Fibroblast of peridontal ligament (primary cell): ENCODE results near the gene TUBGCP6.
A peak's percentile ranks its signal among the peaks of the same experiment; 100 is the strongest.

Source experiments
- DNase-seq: peaks from one replicate; pipeline ENCODE4 v3.0.0-alpha.2; 2010; ENCODE audit errors: extremely low read depth

Gene TUBGCP6

GRCh38 chr22:50264104-50264745 lies 19.4 kb upstream of the TUBGCP6 start:
- no peak for DNase-seq

- no peak for DNase-seq
Observed at GRCh38 chr22:50262973-50263617, 18.3 kb upstream of the TUBGCP6 start.

GRCh38 chr22:50262460-50262911 lies 17.7 kb upstream of the TUBGCP6 start:
- DNase-seq: no peak

GRCh38 chr22:50261615-50262459 lies 17.0 kb upstream of the TUBGCP6 start, which contains the start of gene MAPK12:
Gene MAPK12, minus strand, starts transcription at chr22:50261683. Its CDS starts 174 bp downstream, at chr22:50261509.
- DNase-seq: no peak

GRCh38 chr22:50260801-50261614 lies 16.2 kb upstream of the TUBGCP6 start:
- peak; percentile 58 for DNase-seq

- no peak for DNase-seq
Observed at GRCh38 chr22:50260434-50260800, 15.6 kb upstream of the TUBGCP6 start.

- no peak for DNase-seq
Observed at GRCh38 chr22:50259302-50259701, 14.5 kb upstream of the TUBGCP6 start.

- DNase-seq: no peak
Observed at GRCh38 chr22:50258361-50259292, 13.8 kb upstream of the TUBGCP6 start.

- no peak for DNase-seq
Observed at GRCh38 chr22:50257451-50258360, 12.9 kb upstream of the TUBGCP6 start.

GRCh38 chr22:50257041-50257440 lies 12.2 kb upstream of the TUBGCP6 start:
- no peak for DNase-seq

GRCh38 chr22:50256258-50256862 lies 11.5 kb upstream of the TUBGCP6 start:
- no peak for DNase-seq

GRCh38 chr22:50255607-50256006 lies 10.8 kb upstream of the TUBGCP6 start:
- no peak for DNase-seq

GRCh38 chr22:50255099-50255498 lies 10.3 kb upstream of the TUBGCP6 start:
- no peak for DNase-seq

- no peak for DNase-seq
Observed at GRCh38 chr22:50253941-50254340, 9.1 kb upstream of the TUBGCP6 start.

- DNase-seq: no peak
Observed at GRCh38 chr22:50253046-50253915, 8.5 kb upstream of the TUBGCP6 start.

GRCh38 chr22:50252082-50253045 lies 7.5 kb upstream of the TUBGCP6 start:
- peak; percentile 64 for DNase-seq
